H9 (cell line): Measurements from ENCODE around the gene SQSTM1. TPM values are rescaled to one million over a fixed set of nuclear protein-coding genes. Genes with fewer than 3 reads are reported as not detected.

Experiments used
- DNase-seq: peaks from one replicate; pipeline ENCODE4 v3.0.0-alpha.2; 2017
- H2AFZ ChIP-seq: one replicate; pipeline ENCODE4 v1.6.1; 2013; ENCODE audit warnings: mild to moderate bottlenecking, low read length, control low read depth, moderate library complexity
- H2AK5ac ChIP-seq: 2 replicates; pipeline ENCODE4 v1.6.1; 2013; ENCODE audit warnings: low read length, control low read depth, mixed read lengths; ENCODE audit not compliant: insufficient read length
- H2BK120ac ChIP-seq: one replicate; pipeline ENCODE4 v1.6.1; 2013; ENCODE audit warnings: low read depth, mild to moderate bottlenecking, low read length, control low read depth, inconsistent platforms; ENCODE audit not compliant: poor library complexity, severe bottlenecking
- H2BK12ac ChIP-seq: 2 replicates; pipeline ENCODE4 v1.6.1; 2013; ENCODE audit warnings: low read length, control low read depth, mixed read lengths, low read depth; ENCODE audit not compliant: insufficient read length
- H2BK15ac ChIP-seq: 2 replicates; pipeline ENCODE4 v1.6.1; 2013; ENCODE audit warnings: low read depth, low read length, control low read depth
- H2BK20ac ChIP-seq: one replicate; pipeline ENCODE4 v1.6.1; 2013; ENCODE audit warnings: low read depth, mild to moderate bottlenecking, low read length, control low read depth, inconsistent platforms; ENCODE audit not compliant: poor library complexity, severe bottlenecking
- H2BK5ac ChIP-seq: 2 replicates; pipeline ENCODE4 v1.6.1; 2013; ENCODE audit warnings: low read length, control low read depth, mixed read lengths; ENCODE audit not compliant: insufficient read length
- H3K14ac ChIP-seq: 2 replicates; pipeline ENCODE4 v1.6.1; 2013; ENCODE audit warnings: low read length, control low read depth; ENCODE audit not compliant: insufficient read depth
- H3K18ac ChIP-seq: 2 replicates; pipeline ENCODE4 v1.6.1; 2013; ENCODE audit warnings: low read depth, mild to moderate bottlenecking, mixed read lengths, low read length, control low read depth; ENCODE audit not compliant: insufficient read length
- H3K23ac ChIP-seq: 2 replicates; pipeline ENCODE4 v1.6.1; 2013; ENCODE audit warnings: low read length, control low read depth, mixed read lengths, low read depth; ENCODE audit not compliant: insufficient read length
- H3K23me2 ChIP-seq: 2 replicates; pipeline ENCODE4 v1.6.1; 2013; ENCODE audit warnings: low read depth, mild to moderate bottlenecking, mixed read lengths, low read length, control low read depth; ENCODE audit not compliant: insufficient read length, poor library complexity, severe bottlenecking
- H3K27ac ChIP-seq: 2 replicates; pipeline ENCODE4 v1.5.1; 2013; ENCODE audit warnings: low read length, control low read depth, mixed read lengths, low read depth; ENCODE audit not compliant: insufficient read length
- H3K27me3 ChIP-seq: 2 replicates; pipeline ENCODE4 v1.6.1; 2013; ENCODE audit warnings: low read length, control low read depth, inconsistent platforms; ENCODE audit not compliant: insufficient read depth
- H3K4ac ChIP-seq: 2 replicates; pipeline ENCODE4 v1.6.1; 2013; ENCODE audit warnings: low read depth, mild to moderate bottlenecking, control low read depth, inconsistent platforms, low read length, moderate library complexity
- H3K4me1 ChIP-seq: 2 replicates; pipeline ENCODE4 v1.6.1; 2013; ENCODE audit warnings: low read length, control low read depth, inconsistent platforms; ENCODE audit not compliant: insufficient read depth
- H3K4me2 ChIP-seq: 2 replicates; pipeline ENCODE4 v1.6.1; 2013; ENCODE audit warnings: low read length, control low read depth, mixed read lengths; ENCODE audit not compliant: insufficient read length, insufficient read depth
- H3K56ac ChIP-seq: 2 replicates; pipeline ENCODE4 v1.6.1; 2013; ENCODE audit warnings: low read depth, mild to moderate bottlenecking, mixed read lengths, low read length, control low read depth; ENCODE audit not compliant: insufficient read length
- H3K79me1 ChIP-seq: 2 replicates; pipeline ENCODE4 v1.6.1; 2013; ENCODE audit warnings: low read depth, mild to moderate bottlenecking, moderate library complexity, low read length, control low read depth, inconsistent platforms; ENCODE audit not compliant: insufficient read depth, poor library complexity, severe bottlenecking
- H3K79me2 ChIP-seq: 2 replicates; pipeline ENCODE4 v1.6.1; 2013; ENCODE audit warnings: low read length, control low read depth, inconsistent platforms; ENCODE audit not compliant: insufficient read depth
- H3K9ac ChIP-seq: 2 replicates; pipeline ENCODE4 v1.6.1; 2013; ENCODE audit warnings: low read length, control low read depth, mixed read lengths; ENCODE audit not compliant: insufficient read length; ENCODE audit errors: extremely low read depth
- H3K9me3 ChIP-seq: one replicate; pipeline ENCODE4 v1.6.1; 2013; ENCODE audit warnings: low read depth, low read length, inconsistent platforms; ENCODE audit not compliant: control insufficient read depth
- H3T11ph ChIP-seq: one replicate; pipeline ENCODE4 v1.6.1; 2013; ENCODE audit warnings: mild to moderate bottlenecking, low read length, control low read depth, inconsistent platforms
- H4K20me1 ChIP-seq: one replicate; pipeline ENCODE4 v1.6.1; 2013; ENCODE audit not compliant: control insufficient read depth, insufficient read length, insufficient read depth
- H4K5ac ChIP-seq: 2 replicates; pipeline ENCODE4 v1.6.1; 2013; ENCODE audit warnings: low read depth, mild to moderate bottlenecking, mixed read lengths, low read length, control low read depth; ENCODE audit not compliant: insufficient read length
- H4K8ac ChIP-seq: replicated peaks from 2 replicates; pipeline ENCODE4 v1.6.1; 2013; ENCODE audit warnings: low read length, control low read depth, mixed read lengths, low read depth; ENCODE audit not compliant: insufficient read length
- H4K91ac ChIP-seq: 2 replicates; pipeline ENCODE4 v1.6.1; 2013; ENCODE audit warnings: low read depth, mild to moderate bottlenecking, moderate library complexity, mixed read lengths, low read length, control low read depth; ENCODE audit not compliant: insufficient read length
- H3K27ac Mint-ChIP-seq, 3 experiments: 2 replicates in 2 of 3; 3 replicates in 1 of 3; pipeline ENCODE4 v1.8.0; 2020 to 2021; ENCODE audit warnings: mixed read lengths in 3 of 3, mild to moderate bottlenecking in 1 of 3, moderate library complexity in 1 of 3
- H3K27me3 Mint-ChIP-seq: 2 replicates; pipeline ENCODE4 v1.8.0; 2021; ENCODE audit warnings: low read depth, mild to moderate bottlenecking, moderate library complexity, mixed read lengths
- H3K36me3 Mint-ChIP-seq, 3 experiments: 2 replicates in 2 of 3; 3 replicates in 1 of 3; pipeline ENCODE4 v1.8.0; 2020 to 2021; ENCODE audit warnings: low read depth in 3 of 3, mixed read lengths in 3 of 3; ENCODE audit not compliant: insufficient read depth in 1 of 3
- H3K4me1 Mint-ChIP-seq, 2 experiments: 2 replicates each; pipeline ENCODE4 v1.8.0; 2020; ENCODE audit warnings: mixed read lengths in 2 of 2
- H3K4me3 Mint-ChIP-seq, 2 experiments: 2 replicates in 1 of 2; 3 replicates in 1 of 2; pipeline ENCODE4 v1.8.0; 2020 to 2021; ENCODE audit warnings: mild to moderate bottlenecking in 2 of 2, mixed read lengths in 2 of 2, moderate library complexity in 1 of 2
- H3K9me3 Mint-ChIP-seq, 2 experiments: 2 replicates in 1 of 2; 3 replicates in 1 of 2; pipeline ENCODE4 v1.8.0; 2020; ENCODE audit warnings: mild to moderate bottlenecking in 2 of 2, mixed read lengths in 2 of 2, moderate library complexity in 1 of 2
- CTCF ChIP-seq: fragments of 200-600 bp; sonication (generic); conservative IDR thresholded peaks from 3 replicates; pipeline ENCODE4 v1.8.0; 2021; ENCODE audit warnings: antibody characterized with exemption, mild to moderate bottlenecking
- WGBS: extraction: QIAGEN DNeasy Blood & Tissue Kit; methylation state at CpG from one replicate; pipeline ENCODE4 v1.1.7; 2013; ENCODE audit warnings: missing lambda C conversion rate, low lambda C conversion rate, mixed read lengths; ENCODE audit not compliant: insufficient read length; ENCODE audit errors: extremely low coverage; 5-methylcytosine and 5-hydroxymethylcytosine counted together
- total RNA-seq: library from RNA; stranded (reverse); gene quantifications from 2 replicates; pipeline ENCODE4 v1.2.1, GENCODE V29; 2021

SQSTM1 gene
- total RNA-seq, 1 experiment from 2014 or later, result 144 TPM

GRCh38 chr5:179817470-179817840 is 3.2 kb upstream of the SQSTM1 start:
- Histone ChIP-seq H2BK15ac (no peak overlapping the region), H3K4ac (no peak overlapping the region), H3K79me2 (peaks cover 6% of the 10 kb centered on the region; the same call in 1 of the 2 replicates), H3K27me3 (no peaks in the 10 kb centered on the region), H4K8ac (no peak overlapping the region), H3K79me1 (peaks cover 6% of the 10 kb centered on the region), H3K14ac (no peak overlapping the region), H2BK120ac (no peak overlapping the region), H3K9me3 (no peaks in the 10 kb centered on the region), H4K91ac (no peak overlapping the region), H4K20me1 (no peaks in the 10 kb centered on the region), H3K4me1 (peaks cover 3% of the 10 kb centered on the region; the same call in 1 of the 2 replicates), H3T11ph (no peak overlapping the region), H3K18ac (no peak overlapping the region), H4K5ac (no peak overlapping the region), H2BK12ac (no peak overlapping the region), H3K27ac (no peak overlapping the region), H2AK5ac (no peak overlapping the region), H3K56ac (no peak overlapping the region), H2BK20ac (no peak overlapping the region), H2BK5ac (no peak overlapping the region), H2AFZ (no peak overlapping the region), H3K23me2 (peaks cover 16% of the 10 kb centered on the region), H3K23ac (no peak overlapping the region), H3K4me2 (peak overlapping the region; percentile 19), H3K9ac (no peak overlapping the region)
- Mint-ChIP-seq H3K36me3 (peaks cover 5 to 25% (median 17%) of the 10 kb centered on the region in 3 experiments), H3K4me3 (peak overlapping the region; percentile 40 to 72), H3K9me3 (no peaks in the 10 kb centered on the region; a peak in 2 of 5 replicates), H3K27me3 (peaks cover 13% of the 10 kb centered on the region), H3K27ac (no peak overlapping the region), H3K4me1 (peaks cover 41% of the 10 kb centered on the region in 2 experiments)
- no peak for DNase-seq
- no peak for TF ChIP-seq CTCF
- WGBS, result no CpG with 5 or more reads among the region's 8 CpGs
